Activated T-cell treated with anti-CD3 and anti-CD28 coated beads for 1 hour (primary cell): Measurements from ENCODE around the gene LPCAT3.

Experiments used
- DNase-seq: peaks from one replicate; pipeline ENCODE4 v3.0.0-alpha.2; 2020; ENCODE audit warnings: low read depth

LPCAT3 gene

GRCh38 chr12:6952863-6953441, 65.3 kb downstream of the LPCAT3 start:
- DNase-seq = no peak

DNA sequence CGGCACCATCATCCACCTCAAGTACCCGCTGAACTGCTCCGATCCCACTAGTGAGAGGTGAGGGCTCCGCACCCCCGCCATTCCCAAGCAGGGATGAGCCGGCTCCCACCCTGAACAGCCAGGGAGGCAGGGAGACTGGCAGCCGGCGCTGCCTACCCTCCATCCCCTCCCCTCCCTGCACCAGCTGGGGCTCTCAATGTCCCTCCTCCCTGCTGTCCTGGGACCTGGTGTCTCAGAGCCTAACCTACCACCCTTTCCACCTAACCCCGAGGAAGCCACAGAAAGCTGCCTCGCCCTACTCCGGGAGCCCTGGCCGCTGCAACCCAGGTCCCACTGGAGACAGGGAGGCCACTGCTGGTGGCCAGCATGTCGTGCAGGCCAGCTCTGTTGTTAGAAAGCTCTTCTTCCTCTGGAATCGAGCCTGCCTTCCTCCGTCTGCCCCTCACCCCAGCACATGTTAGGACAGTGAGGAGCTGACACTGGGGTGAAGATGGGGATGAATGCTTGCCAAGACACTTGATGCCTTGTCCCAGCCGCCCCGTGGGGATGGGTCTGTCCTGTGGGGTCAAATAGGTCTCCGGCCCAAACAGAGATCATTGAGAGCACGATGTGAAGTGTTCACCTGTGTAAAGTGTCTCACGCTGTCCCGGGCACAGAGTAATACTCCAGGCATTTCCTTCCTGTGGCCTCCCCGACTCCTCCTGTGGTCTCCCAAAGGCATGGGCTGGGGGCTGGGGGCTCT, 66.0 kb downstream of the LPCAT3 start:
- DNase-seq = no peak

- DNase-seq = no peak
Measured at GRCh38 chr12:6951551-6952120, 66.6 kb downstream of the LPCAT3 start.

DNA sequence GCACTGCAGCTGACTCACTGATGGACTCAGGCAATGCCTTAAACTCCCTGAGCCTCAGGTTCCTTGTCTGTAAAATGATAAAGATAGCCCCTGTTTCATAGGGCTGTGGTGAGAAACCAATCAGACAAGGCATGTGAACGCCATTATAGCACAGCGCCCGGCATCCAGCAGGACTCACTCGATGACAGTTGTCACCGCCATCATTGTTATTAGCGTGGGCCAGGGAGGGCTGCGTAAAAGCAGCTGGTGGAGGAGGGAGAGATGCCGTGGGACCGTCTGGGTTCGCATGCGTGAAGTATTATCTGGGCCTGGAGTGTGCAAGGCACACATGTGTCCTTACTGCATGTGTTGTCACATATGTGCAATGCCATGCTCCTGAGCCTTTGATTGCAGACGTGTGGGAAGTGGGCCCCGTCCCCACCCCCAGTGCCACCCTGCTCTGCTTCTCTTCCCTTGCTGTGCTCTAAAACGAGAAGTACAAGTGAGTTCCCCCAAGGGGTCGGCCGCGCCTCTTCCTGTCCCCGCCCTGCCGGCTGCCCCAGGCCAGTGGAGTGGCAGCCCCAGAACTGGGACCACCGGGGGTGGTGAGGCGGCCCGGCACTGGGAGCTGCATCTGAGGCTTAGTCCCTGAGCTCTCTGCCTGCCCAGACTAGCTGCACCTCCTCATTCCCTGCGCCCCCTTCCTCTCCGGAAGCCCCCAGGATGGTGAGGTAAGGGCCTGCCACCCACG, 67.3 kb downstream of the LPCAT3 start, which contains the start of gene PTPN6:
Gene PTPN6 (plus strand): TSS at position 546 of the 730 bp plus-strand sequence. CDS start 157 bp downstream, at position 703.
- no peak for DNase-seq

DNA sequence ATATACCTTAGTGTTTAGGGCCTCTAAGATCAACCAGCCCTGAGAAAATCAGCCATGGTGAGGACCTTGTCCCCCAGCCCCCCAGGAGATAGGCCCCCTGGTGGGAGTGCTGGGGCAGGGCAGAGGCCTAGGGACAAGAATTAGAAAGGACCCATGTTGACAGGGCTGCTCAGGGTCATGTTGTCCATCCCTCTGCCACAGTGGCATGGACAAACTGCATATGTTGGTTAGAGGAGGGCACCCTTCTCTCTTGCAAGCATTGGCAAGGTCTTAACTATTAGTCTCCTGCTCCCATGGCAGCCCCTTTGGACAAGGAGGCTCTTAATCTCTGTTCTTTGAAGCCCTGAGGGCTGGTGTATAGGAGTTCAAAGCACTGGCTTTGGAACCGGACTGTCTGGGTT, 67.9 kb downstream of the LPCAT3 start:
- no peak for DNase-seq

GRCh38 chr12:6948873-6949594, 69.2 kb downstream of the LPCAT3 start:
- no peak for DNase-seq

- DNase-seq = no peak
Measured at GRCh38 chr12:6947615-6948014, 70.7 kb downstream of the LPCAT3 start.

- no peak for DNase-seq
Measured at GRCh38 chr12:6946920-6947374, 71.3 kb downstream of the LPCAT3 start.

DNA sequence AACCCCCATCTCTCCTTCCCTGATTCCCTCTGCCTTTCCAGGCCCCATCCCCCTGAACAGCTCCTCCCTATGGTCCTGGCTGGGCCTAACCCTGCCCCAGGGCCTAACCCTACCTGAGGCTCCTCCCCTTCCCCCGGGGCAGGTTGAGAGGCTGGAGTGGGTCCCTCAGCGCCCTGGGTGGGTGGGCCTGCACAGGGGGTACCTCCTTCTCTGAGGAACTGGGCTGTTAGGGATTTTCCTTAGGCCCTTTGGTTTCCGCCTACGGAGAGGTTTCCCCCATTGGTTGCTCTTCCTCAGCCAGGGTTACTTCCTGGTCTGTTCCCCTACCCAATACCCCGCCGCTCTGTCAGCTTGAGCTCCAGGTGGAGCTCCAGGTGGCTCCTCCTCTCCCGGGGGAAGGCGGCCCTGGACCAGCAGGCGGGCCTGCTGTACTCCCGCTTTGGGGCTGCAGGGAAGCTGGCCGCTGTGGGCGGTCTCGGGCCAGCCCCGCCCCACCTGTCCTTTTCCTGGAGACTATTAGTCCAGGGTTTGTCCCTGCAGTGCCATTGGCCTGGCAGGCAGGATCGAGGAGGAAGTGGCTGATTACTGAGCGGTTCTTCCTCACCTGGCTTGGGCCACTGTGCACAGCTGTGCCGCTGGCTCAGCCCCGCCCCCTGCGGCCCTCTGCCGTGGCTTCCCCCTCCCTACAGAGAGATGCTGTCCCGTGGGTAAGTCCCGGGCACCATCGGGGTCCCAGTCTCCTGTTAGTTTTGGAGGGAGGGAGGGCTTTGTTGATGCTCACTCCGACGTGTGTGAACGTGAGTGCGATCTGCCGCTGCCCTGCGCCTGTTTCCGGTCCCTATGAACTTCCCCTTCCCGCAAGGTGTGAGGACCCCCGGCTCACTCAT, 72.0 kb downstream of the LPCAT3 start:
- no peak for DNase-seq

GRCh38 chr12:6945613-6946012, 72.7 kb downstream of the LPCAT3 start:
- no peak for DNase-seq

- peak; percentile 78 for DNase-seq
Measured at GRCh38 chr12:6944381-6945186, 73.7 kb downstream of the LPCAT3 start.

- no peak for DNase-seq
Measured at GRCh38 chr12:6943722-6944380, 74.4 kb downstream of the LPCAT3 start, which contains the start of the genes C12orf57 and RNU7-1. TSS of gene C12orf57 (plus strand) at chr12:6944022. CDS start at chr12:6944122, 100 bp downstream. TSS of gene RNU7-1 (plus strand) at chr12:6943816.

DNA sequence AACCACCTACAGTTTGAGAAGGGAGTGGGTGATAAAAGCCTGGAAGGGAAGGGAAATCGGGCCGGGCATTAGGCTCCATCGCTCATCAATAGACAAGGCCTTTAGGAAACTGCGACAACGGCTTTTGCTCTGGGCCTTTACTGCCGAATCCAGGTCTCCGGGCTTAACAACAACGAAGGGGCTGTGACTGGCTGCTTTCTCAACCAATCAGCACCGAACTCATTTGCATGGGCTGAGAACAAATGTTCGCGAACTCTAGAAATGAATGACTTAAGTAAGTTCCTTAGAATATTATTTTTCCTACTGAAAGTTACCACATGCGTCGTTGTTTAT, 74.9 kb downstream of the LPCAT3 start:
- DNase-seq = no peak

GRCh38 chr12:6942331-6942665, 76.0 kb downstream of the LPCAT3 start:
- DNase-seq = no peak

DNA sequence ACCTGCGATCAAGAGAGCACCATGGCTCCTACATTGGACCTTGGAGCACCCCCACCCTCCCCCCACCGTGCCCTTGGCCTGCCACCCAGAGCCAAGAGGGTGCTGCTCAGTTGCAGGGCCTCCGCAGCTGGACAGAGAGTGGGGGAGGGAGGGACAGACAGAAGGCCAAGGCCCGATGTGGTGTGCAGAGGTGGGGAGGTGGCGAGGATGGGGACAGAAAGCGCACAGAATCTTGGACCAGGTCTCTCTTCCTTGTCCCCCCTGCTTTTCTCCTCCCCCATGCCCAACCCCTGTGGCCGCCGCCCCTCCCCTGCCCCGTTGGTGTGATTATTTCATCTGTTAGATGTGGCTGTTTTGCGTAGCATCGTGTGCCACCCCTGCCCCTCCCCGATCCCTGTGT, 76.5 kb downstream of the LPCAT3 start:
- DNase-seq = no peak

- no peak for DNase-seq
Measured at GRCh38 chr12:6941267-6941666, 77.0 kb downstream of the LPCAT3 start.

- no peak for DNase-seq
Measured at GRCh38 chr12:6939191-6939540, 79.1 kb downstream of the LPCAT3 start.

DNA sequence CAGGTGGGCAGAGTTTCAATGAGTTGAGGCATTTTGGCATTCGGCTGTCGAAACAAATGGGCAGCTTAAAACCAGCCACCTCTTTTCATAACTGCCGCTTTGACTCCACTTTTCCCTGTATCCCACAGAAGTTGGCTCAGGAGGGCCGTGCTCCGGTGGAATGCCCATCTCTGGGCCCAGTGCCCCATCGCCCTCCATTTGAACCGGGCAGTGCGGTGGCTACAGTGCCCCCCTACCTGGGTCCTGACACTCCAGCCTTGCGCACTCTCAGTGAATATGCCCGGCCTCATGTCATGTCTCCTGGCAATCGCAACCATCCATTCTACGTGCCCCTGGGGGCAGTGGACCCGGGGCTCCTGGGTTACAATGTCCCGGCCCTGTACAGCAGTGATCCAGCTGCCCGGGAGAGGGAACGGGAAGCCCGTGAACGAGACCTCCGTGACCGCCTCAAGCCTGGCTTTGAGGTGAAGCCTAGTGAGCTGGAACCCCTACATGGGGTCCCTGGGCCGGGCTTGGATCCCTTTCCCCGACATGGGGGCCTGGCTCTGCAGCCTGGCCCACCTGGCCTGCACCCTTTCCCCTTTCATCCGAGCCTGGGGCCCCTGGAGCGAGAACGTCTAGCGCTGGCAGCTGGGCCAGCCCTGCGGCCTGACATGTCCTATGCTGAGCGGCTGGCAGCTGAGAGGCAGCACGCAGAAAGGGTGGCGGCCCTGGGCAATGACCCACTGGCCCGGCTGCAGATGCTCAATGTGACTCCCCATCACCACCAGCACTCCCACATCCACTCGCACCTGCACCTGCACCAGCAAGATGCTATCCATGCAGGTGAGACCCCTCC, 79.7 kb downstream of the LPCAT3 start:
- DNase-seq = no peak
